ENCODE measurements around the gene PDS5B.

Gene PDS5B

GRCh38 chr13:32592082-32592481, 5.8 kb downstream of the PDS5B start:
- no peak for DNase-seq

GRCh38 chr13:32594157-32594738, 8.0 kb downstream of the PDS5B start:
- no peak for DNase-seq

- no peak for DNase-seq
Measured at GRCh38 chr13:32595306-32595705, 9.1 kb downstream of the PDS5B start.

- peak; percentile 16 for DNase-seq
Measured at GRCh38 chr13:32600890-32601289, 14.6 kb downstream of the PDS5B start.

- DNase-seq, result no peak
Measured at GRCh38 chr13:32609428-32609827, 23.2 kb downstream of the PDS5B start.

- DNase-seq, result no peak
Measured at GRCh38 chr13:32610538-32610937, 24.3 kb downstream of the PDS5B start.

GRCh38 chr13:32610977-32611376, 24.7 kb downstream of the PDS5B start:
- no peak for DNase-seq

- DNase-seq, result no peak
Measured at GRCh38 chr13:32616883-32617511, 30.7 kb downstream of the PDS5B start.

- DNase-seq, result no peak
Measured at GRCh38 chr13:32622827-32623226, 36.6 kb downstream of the PDS5B start.

- no peak for DNase-seq
Measured at GRCh38 chr13:32624441-32624840, 38.2 kb downstream of the PDS5B start.

- peak; percentile 35 for DNase-seq
Measured at GRCh38 chr13:32627793-32628192, 41.5 kb downstream of the PDS5B start.

GRCh38 chr13:32629313-32629712, 43.1 kb downstream of the PDS5B start:
- DNase-seq, result no peak

- no peak for DNase-seq
Measured at GRCh38 chr13:32629866-32630265, 43.6 kb downstream of the PDS5B start.

- no peak for DNase-seq
Measured at GRCh38 chr13:32632343-32632909, 46.2 kb downstream of the PDS5B start.

- DNase-seq, result no peak
Measured at GRCh38 chr13:32636711-32637110, 50.5 kb downstream of the PDS5B start.

- no peak for DNase-seq
Measured at GRCh38 chr13:32638739-32639138, 52.5 kb downstream of the PDS5B start.

GRCh38 chr13:32639502-32640105, 53.4 kb downstream of the PDS5B start:
- peak; percentile 48 for DNase-seq

GRCh38 chr13:32642316-32642715, 56.1 kb downstream of the PDS5B start:
- no peak for DNase-seq

GRCh38 chr13:32642858-32643257, 56.6 kb downstream of the PDS5B start:
- no peak for DNase-seq

- DNase-seq, result peak; percentile 36
Measured at GRCh38 chr13:32645854-32646253, 59.6 kb downstream of the PDS5B start.

- no peak for DNase-seq
Measured at GRCh38 chr13:32647926-32648325, 61.7 kb downstream of the PDS5B start.

- DNase-seq, result peak; percentile 81
Measured at GRCh38 chr13:32650705-32651311, 64.6 kb downstream of the PDS5B start.

GRCh38 chr13:32657309-32657708, 71.1 kb downstream of the PDS5B start:
- no peak for DNase-seq

GRCh38 chr13:32659736-32660135, 73.5 kb downstream of the PDS5B start:
- DNase-seq, result no peak

Measured in MV-4-11 (cell line).